ENCODE measurements around the gene ADH5. TPM values are rescaled to one million over a fixed set of nuclear protein-coding genes. Genes with fewer than 3 reads are reported as not detected.

The ADH5 gene
- total and polyA plus RNA-seq, 9 of the 15 experiments (the other 6 are each of a cell fraction or from before 2014, with no cell fraction given): 115 to 310 (median 200) TPM

GRCh38 chr4:99088481-99089365 is at the start of gene ADH5 (continued):
- TF ChIP-seq SRSF7 (optimal IDR thresholded peaks at IDR 0.05; ENCODE audit: low read depth, low read length): no peak
- TF ChIP-seq FOXJ2 (tag; IDR thresholded peaks at IDR 0.05): 0 out of 2 replicates have a peak, but pooled peaks have one; percentile 22
- peak; percentile 24; the same call in 1 of the 2 replicates for TF ChIP-seq EGR1 (conservative IDR thresholded peaks at IDR 0.05)
- TF ChIP-seq STAT5B (CRISPR knock-in tag; IDR thresholded peaks at IDR 0.05): no peak
- TF ChIP-seq MED1 (CRISPR knock-in tag; IDR thresholded peaks at IDR 0.05; ENCODE audit: borderline replicate concordance): no peak
- TF ChIP-seq CGGBP1 (CRISPR knock-in tag; IDR thresholded peaks at IDR 0.05): peak; percentile 5; the same call in 1 of the 2 replicates
- no peak for TF ChIP-seq BRCA1 (IDR thresholded peaks at IDR 0.05)
- no peak for TF ChIP-seq BRCA1 (CRISPR knock-in tag; IDR thresholded peaks at IDR 0.05)
- TF ChIP-seq TAL1 (IDR thresholded peaks at IDR 0.05): no peak
- no peak for TF ChIP-seq ZEB2 (IDR thresholded peaks at IDR 0.05)
- no peak for TF ChIP-seq SMARCA5 (IDR thresholded peaks at IDR 0.05)
- TF ChIP-seq TAF1 (IDR thresholded peaks at IDR 0.05; ENCODE audit: control insufficient read depth, extremely low read depth, insufficient read depth, low read length, severe bottlenecking): peak; percentile 91
- no peak for TF ChIP-seq SLC30A9 (CRISPR knock-in tag; IDR thresholded peaks at IDR 0.05)
- no peak for TF ChIP-seq TSHZ1 (CRISPR knock-in tag; IDR thresholded peaks at IDR 0.05)
- TF ChIP-seq CHD2 (IDR thresholded peaks at IDR 0.05; ENCODE audit: low read depth, low read length): no peak
- TF ChIP-seq YBX1 (IDR thresholded peaks at IDR 0.05): no peak
- TF ChIP-seq PCBP1 (IDR thresholded peaks at IDR 0.05; ENCODE audit: low read depth, low read length, poor library complexity, severe bottlenecking): no peak
- TF ChIP-seq MNT (conservative IDR thresholded peaks at IDR 0.05): peak; percentile 67 to 72; a peak in 3 of 4 replicates
